Femur (tissue), 1 donor: ENCODE data around the gene MATN1.

ENCODE experiments used
- DNase-seq: peaks from one replicate; pipeline ENCODE4 v3.0.0-alpha.2; 2017

The MATN1 gene

DNA sequence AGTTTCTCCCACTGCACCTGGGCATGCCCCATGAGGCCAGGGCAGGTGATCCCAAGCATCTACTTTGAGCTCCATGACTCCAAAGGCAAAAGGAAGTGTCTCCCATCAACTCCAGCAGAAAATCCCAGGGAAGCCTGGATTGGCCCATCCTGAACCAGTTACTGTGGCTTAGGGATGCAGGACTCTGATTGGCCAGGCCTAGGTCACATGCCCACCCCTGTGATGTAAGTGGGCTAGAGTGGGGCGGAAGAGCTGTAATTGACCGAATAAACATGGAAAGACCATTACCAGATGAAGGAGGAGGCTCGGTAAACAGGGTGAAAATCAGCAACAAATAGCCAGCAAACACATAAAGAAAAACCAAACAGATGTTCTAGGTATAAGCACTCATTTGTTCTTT lies 45.2 kb downstream of the MATN1 start:
- no peak for DNase-seq

DNA sequence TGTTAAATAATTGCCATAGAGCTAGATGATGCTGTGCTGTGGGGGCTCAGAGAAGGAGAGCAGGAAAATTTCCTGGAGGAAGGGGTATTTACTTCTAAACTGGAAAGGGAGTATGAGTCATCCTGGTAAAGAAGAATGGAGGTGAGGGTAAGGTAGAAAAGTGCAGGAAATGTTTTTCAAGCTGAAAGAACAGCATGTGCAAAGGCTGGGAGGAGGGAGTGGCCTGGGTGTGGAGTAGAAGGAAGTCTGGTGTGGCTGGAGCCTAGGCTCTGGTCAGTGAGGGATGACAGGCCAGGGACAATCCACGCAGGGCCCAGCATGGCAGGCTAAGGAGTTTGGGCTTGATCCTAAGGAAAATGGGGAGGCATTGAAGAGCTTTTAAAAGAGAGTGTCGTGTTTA lies 45.9 kb downstream of the MATN1 start:
- no peak for DNase-seq

DNA sequence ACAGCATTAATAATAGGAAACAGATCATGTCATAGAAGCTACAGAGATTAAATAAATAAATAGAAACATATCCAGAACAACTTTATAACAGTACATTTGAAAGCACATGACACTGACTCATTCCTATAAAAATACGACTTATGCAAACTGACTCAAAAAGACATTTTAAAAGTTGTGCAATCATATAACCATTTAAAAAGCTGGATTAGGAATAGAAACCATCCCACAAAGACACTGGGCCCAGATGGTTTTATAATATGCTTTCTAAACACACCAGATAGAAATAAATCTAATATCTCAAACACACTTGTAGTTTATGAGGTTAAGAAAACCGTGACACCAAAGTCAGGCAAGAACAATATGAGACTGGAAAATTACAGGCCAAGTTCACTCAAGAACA lies 47.6 kb downstream of the MATN1 start:
- DNase-seq, result no peak

DNA sequence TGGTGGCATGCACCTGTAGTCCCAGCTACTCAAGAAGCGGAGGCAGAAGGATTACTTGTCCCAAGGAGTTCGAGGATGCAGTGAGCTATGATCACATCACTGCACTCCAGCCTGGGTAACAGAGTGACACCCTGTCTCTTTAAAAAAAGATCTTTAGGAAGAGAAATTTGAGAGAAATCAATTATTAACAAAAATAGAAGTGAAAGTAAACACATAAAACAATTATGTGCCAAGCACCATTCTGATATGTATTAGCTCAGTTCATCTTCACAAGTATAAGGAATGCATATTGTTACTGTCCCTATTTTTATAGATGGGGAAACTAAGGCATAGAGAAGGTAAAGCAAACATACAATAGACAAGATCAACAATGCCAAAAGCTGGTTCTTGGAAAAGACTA lies 48.1 kb downstream of the MATN1 start:
- no peak for DNase-seq

DNA sequence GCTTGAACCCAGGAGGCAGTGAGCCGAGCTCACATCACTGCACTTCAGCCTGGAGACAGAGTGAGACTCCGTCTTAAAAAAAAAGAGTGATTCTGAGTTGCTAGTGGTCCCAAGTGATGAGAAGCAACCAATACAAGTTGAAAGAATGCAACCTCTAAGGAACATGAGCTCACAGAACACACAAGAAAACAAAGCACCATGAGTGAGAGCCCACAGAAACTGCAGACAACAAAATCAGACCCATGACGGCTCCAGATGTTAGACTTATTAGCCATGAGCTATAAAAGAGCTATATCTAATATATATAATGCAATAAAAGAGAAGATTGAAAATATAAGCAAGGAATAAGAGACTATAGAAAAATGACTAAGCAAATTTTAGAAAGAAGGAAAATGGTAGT lies 50.0 kb downstream of the MATN1 start:
- DNase-seq, result no peak

DNA sequence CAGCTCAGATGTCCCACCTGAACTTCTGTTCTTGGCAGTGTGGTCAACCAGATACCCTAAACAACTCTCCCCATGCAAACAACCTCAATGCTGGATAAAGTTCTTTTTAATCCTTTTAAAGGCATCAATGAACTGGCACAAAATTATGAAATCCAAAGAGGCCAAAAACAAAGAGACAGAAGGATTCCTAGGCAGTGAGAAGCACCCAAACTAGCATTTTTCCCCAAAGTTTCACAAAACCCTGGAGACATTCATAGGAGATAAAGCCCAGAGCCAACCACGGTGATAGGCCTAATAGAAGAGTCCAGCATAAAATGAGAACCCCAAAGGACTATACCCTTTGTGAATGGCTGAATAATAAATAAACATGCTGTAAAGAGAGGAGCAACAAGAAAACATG lies 50.7 kb downstream of the MATN1 start:
- no peak for DNase-seq

DNA sequence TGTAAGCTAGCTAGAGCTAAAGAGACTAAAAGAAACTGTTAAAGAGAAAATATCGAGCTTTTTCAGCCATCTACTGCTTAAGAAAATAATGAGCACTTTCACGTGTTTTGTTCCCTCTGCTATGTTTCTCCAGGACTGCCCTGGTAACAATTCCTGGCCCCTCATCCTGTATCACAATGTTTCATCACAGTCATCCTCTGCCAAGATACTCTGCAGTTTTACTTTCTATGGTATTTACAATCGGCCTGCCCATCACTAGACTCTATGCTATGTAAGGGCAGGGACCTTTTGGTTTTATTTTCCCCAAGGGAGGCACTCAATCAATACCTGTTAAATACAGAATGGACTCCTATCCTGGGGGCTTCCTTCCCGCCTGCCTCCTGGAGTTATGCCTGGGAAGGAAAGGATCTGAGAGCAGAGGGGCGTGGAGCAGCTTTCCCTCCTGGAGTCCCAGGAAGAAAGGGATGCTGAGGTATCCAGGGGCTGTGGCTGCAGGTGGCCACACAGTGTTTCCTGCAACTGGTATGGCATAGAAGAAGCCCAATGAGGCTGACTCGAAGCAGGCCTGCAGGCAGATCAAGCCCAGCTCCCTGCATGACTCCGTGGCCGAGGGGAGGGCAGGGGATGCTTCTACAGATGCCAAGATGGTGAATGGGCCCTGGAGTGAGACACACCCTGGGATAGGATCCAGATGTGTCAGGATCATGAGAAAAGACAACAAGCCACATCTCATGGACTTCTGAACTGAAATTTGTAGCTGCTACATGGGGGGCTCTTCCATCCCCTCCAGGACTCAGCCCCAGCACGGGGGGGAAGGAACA lies 52.9 kb downstream of the MATN1 start:
- DNase-seq, result no peak

DNA sequence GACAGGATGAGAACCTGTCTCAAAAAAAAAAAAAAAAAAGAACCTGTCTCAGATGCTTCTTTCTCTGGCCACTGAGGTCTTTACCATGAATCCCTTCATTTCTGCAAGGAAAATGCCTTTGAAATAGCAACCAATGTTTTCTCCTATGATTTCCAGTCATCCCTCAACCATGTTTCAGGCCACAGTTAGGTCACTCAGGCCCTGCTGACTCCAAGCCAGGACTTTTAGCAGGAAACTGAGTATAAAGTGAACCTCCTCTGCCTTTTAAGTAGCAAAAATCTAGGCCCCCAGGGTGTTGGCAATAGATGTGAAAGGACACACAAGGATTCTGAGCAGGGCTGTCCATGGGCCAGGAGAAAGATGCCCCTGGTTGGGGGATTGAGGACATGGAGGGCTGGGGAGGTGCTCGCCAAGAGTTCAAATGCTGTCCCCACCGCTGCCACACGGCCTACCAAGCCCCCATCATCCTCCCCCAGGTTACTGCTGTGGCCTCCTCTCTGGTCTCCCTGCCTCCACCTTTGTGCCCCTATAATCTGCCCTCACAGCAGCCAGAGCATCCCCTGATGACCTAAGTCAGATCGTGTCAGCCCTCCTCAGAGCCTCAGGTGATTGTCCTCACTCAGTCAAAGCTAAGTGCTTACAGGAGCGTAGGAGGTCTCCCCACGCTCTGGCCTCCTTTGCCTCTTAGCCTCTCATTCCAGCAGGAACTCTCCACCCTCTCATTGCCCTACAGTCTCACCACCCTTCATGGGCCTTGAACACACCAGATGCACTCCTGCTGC lies 54.6 kb downstream of the MATN1 start:
- no peak for DNase-seq

DNA sequence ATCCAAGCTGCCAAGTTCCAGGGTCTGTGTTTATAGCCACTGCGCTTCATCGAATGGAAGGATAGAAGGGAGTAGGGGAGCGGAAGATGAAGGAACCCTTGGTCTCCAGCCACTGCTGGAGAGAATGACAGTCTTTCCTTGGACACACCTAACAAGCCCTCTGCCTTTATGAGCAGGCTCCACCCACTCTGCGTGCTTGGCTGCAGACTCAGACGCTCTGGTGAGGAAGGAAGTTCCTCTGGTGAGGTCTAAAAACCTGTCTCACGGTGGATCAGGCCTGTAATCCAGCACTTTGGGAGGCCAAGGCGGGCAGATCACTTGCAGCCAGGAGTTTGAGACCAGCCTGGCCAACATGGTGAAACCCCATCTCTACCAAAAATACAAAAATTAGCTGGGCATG lies 55.4 kb downstream of the MATN1 start:
- no peak for DNase-seq

DNA sequence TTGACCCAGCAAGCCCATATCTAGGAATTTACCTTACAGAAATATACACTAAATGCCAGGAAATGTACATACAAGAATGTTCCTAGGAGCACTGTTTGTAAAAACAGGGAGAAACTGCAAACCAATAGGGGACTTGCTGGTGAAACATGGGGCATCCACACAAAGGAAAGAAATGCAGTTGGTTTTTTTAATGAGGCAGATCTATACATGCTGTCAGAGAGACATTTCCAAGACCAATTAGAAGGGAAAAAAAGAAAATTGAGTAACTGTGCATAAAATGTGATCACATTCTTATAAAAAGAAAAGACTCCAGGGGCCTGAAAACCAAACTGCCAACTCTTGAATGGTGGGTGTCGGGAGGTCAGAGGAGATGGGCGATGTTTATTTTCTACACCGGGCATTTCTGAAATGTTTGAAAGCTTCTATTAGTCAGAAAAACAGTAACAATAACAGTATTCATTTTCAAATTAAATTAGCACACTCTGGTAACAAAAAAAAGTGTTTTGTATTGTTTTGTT lies 56.6 kb downstream of the MATN1 start:
- no peak for DNase-seq

DNA sequence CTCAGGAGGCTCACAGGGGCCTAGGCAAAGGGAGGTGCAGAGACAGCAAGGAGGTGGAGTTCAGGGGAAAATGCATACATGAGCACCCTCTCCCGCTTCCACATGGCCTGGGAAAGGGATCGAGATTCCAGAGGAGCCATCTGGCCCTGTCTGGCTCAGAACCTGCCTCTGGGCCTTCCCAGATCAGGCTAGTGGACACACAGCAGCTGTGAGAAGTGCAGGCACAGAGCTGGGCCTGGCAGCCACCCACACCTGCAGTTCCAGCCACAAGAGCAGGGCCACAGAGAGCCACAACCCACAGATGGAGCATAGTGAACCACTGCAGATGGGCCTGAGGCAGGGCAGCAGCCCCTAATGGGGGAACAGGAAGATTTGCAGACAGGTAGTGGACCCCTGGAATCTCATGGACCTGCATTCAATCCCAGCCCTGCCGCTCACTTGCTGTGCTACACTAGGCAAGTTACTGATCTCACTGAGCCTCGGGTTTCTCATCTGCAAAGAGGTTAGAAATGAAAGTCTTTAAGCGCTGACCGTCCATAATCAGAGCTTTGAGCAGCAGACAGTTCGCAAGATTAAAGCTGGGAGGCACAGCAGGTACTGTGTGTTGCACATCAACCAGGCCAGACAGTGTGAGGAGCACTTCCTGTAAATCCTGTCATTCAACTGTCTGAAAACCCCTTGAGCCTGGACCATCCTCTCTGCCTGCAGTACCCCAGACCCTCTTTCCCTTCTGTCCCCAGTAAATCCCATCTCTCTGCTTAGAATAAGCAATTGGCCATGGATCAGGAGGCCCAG lies 58.0 kb downstream of the MATN1 start:
- DNase-seq, result no peak

DNA sequence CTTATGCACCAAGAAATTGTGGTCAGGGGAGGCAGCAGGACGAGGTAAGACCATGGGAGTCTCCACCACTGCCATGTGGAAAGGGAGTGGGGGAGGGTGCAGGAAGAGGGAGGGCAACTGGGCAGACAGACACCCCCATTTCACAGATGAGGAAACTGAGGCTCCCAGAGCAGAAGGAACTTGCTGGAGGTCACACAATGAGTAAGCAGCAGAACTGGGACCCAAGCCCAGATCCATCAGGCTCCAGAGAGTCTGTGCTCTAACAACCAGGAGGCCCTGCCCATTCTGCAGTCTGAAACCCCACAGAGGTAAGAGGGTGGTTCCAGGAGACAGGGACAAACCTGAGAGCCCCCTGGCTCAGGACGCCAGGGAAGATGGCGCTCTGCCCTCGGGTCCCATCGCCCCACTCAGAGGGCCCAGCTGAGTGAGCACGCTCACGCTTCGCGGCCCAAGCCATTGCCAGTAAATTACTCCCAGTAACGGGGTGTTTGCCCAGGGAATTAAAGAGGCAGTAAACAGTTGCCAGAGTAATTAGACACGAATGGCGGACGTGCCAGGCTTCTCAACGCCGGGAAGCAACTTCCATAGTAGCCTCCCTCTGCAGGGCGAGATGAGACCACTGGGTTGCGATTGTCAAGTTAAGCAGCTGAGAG lies 59.2 kb downstream of the MATN1 start:
- DNase-seq, result no peak

DNA sequence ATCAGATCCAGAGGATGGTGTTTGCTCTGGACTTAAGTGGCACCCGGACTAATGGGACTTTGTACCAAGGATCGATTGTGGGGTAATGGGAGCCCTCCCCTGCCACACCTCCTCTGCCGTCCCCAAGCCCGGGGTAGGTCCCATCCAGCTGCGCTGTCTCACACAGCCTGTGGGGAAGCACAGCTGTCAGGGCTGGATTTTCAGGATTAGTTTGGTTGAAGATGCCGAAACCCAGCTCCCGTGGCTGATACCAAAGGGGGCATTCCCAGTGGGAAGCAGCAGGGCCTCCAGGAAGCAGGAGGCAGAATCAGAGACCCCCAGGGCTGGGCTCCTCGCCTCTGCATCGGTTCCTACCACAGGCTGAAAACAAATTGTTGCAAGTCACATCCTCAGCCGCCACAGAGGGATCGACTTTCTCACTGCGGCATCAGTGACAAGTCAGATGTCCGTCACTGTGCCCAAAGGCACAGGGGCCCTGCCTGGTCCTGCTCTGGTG lies 59.7 kb downstream of the MATN1 start:
- no peak for DNase-seq

DNA sequence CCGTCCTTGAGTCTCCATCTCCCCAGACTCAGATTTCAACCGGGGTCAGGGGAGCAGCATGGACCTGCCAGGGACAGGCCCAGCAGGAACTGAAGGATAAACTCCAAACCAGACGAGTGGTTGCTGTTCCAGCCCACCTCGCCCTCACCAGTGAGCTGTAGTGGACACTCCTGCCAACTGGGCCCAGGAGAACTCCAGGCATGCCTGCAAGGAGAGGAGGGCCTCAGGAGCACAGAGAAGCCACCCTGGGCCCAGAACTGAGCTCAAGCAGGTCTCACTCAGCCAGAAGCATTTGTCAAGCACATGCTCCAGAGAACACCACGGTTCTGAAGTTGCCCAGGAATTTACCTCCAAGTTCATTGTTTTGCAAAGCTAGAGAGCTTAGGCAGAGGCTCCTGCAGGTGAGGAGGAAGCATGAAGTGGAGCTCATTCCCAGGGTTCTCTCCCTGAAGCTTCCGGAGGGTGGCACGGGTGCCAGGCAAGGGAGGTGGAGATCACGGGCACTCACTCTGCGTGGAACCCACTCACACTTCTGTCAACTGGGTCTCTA lies 61.0 kb downstream of the MATN1 start:
- DNase-seq, result no peak

DNA sequence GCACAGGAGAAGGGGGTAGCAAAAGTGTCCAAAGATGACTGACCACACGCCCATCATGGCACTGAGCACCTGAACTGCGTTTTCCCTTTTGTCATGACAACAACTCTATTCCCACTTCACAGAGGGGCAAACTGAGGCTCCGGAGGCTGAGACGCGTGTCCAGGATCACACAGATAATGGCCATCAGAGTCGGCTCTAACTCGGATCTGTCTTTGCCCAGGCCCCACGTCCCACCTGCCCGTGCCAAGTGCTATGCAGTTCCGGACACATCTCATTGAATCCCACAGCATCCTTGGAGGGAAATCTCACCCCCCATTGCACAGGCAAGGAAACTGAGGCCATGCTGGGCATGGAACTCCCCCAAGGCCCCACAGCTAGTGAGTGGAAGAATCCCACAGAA lies 62.1 kb downstream of the MATN1 start:
- no peak for DNase-seq
